Upper lobe of left lung (tissue), 6 donors: ENCODE results near the gene HCK. TPM values are rescaled to one million over a fixed set of nuclear protein-coding genes. Genes with fewer than 3 reads are reported as not detected.

Experiments
- ATAC-seq, 2 donors: fragments of 200-7000 bp; cut with Tn5 transposase; one replicate each; pipeline ENCODE4 v1.9.1; 2022; ENCODE audit warnings: mild to moderate bottlenecking in 2 of 2, moderate library complexity in 2 of 2; ENCODE audit not compliant: low FRiP score in 2 of 2
- DNase-seq, 2 donors: peaks; one replicate each; pipeline ENCODE4 v3.0.0-alpha.2; 2019 to 2020
- H3K27ac ChIP-seq, 4 donors: fragments of 200-600 bp; sonication (generic); one replicate each; pipeline ENCODE4 v1.5.1; 2016 to 2019
- H3K27me3 ChIP-seq, 4 donors: fragments of 200-600 bp; sonication (generic); one replicate each; pipeline ENCODE4 v1.5.1; 2017 to 2019
- H3K36me3 ChIP-seq, 4 donors: fragments of 200-600 bp; sonication (generic); one replicate each; pipeline ENCODE4 v1.5.1; 2016 to 2019
- H3K4me1 ChIP-seq, 4 donors: fragments of 200-600 bp; sonication (generic); one replicate each; pipeline ENCODE4 v1.5.1; 2018 to 2019
- H3K4me3 ChIP-seq, 4 donors: fragments of 200-600 bp; sonication (generic); one replicate each; pipeline ENCODE4 v1.5.1; 2017 to 2019; ENCODE audit warnings: mild to moderate bottlenecking in 2 of 4, moderate library complexity in 1 of 4
- H3K9me3 ChIP-seq, 4 donors: fragments of 200-600 bp; sonication (generic); one replicate each; pipeline ENCODE4 v1.5.1; 2018 to 2019
- EP300 ChIP-seq, 4 donors: sonication (generic); formaldehyde crosslinking; IDR thresholded peaks; one replicate each; pipeline ENCODE4 v1.5.1; 2017; ENCODE audit warnings: antibody characterized with exemption in 4 of 4, control low read depth in 2 of 4
- POLR2A ChIP-seq, 4 donors: fragments of 450-650 bp; IDR thresholded peaks; one replicate each; pipeline ENCODE4 v1.5.1; 2016 to 2017; ENCODE audit warnings: antibody characterized with exemption in 4 of 4, mild to moderate bottlenecking in 2 of 4
- POLR2AphosphoS5 ChIP-seq, 2 donors: sonication (generic); formaldehyde crosslinking; IDR thresholded peaks; one replicate each; pipeline ENCODE4 v1.5.1; 2017; ENCODE audit warnings: antibody characterized with exemption in 2 of 2
- WGBS, 2 donors: methylation state at CpG; one replicate each; pipeline ENCODE4 v1.1.5; 2017 to 2018; 5-methylcytosine and 5-hydroxymethylcytosine counted together
- total RNA-seq, 6 donors: library from RNA; depleted of rRNA in 4 of 6; stranded (reverse); fragments of >200 nt in 4 of 6; gene quantifications; one replicate each; pipeline versions ENCODE4 v1.1.0 to v1.2.1, GENCODE V29; 2016 to 2021
- TF ChIP-seq, protein P1 (sequence below), 6 experiments: fragments of 450-650 bp in 4 of 6; fragments of 200-600 bp in 2 of 6; sonication (generic) in 2 of 6; IDR thresholded peaks; one replicate each; pipeline ENCODE4 v1.5.1; 2016 to 2019; ENCODE audit warnings: antibody characterized with exemption in 6 of 6
- donor health status: DM: no; HTN: no; CAD: no; lungs with moderate emphysema.
- donor health status: DM: no; HTN: yes; CAD: no; lungs with severe emphysema.

Gene HCK
- total RNA-seq, 6 donors from 2014 or later = 27.7 to 93.9 (median 69.1) TPM

DNA sequence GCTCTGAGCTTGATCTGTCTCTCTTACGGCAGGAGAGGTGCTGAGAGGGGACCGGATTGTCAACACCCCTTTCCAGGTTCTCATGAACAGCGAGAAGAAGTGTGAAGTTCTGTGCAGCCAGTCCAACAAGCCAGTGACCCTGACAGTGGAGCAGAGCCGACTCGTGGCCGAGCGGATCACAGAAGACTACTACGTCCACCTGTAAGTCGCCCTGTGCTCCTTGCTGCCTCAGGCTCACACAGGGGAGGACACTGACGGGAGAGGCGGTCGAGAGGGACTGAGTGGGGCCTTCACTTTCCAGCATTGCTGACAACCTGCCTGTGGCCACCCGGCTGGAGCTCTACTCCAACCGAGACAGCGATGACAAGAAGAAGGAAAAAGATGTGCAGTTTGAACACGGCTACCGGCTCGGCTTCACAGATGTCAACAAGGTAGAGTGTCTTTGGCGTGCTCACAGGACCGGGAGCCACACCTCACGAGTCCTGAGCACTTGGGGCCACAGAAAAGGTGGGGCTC lies 89.5 kb downstream of the HCK start:
- Histone ChIP-seq H3K9me3 (no peaks in the 10 kb centered on the region), H3K36me3 (peaks cover 54 to 97% (median 87%) of the 10 kb centered on the region in 4 donors), H3K4me1 (no peaks in the 10 kb centered on the region), H3K27ac (no peak overlapping the region), H3K4me3 (no peak overlapping the region), H3K27me3 (no peaks in the 10 kb centered on the region)
- TF ChIP-seq, protein P1, sequence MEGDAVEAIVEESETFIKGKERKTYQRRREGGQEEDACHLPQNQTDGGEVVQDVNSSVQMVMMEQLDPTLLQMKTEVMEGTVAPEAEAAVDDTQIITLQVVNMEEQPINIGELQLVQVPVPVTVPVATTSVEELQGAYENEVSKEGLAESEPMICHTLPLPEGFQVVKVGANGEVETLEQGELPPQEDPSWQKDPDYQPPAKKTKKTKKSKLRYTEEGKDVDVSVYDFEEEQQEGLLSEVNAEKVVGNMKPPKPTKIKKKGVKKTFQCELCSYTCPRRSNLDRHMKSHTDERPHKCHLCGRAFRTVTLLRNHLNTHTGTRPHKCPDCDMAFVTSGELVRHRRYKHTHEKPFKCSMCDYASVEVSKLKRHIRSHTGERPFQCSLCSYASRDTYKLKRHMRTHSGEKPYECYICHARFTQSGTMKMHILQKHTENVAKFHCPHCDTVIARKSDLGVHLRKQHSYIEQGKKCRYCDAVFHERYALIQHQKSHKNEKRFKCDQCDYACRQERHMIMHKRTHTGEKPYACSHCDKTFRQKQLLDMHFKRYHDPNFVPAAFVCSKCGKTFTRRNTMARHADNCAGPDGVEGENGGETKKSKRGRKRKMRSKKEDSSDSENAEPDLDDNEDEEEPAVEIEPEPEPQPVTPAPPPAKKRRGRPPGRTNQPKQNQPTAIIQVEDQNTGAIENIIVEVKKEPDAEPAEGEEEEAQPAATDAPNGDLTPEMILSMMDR (IDR thresholded peaks at IDR 0.05) = no peak
- TF ChIP-seq POLR2A (IDR thresholded peaks at IDR 0.05) = no peak
- TF ChIP-seq POLR2AphosphoS5 (IDR thresholded peaks at IDR 0.05) = no peak
- no peak for TF ChIP-seq EP300 (IDR thresholded peaks at IDR 0.05)
- no peak for ATAC-seq
- WGBS, 2 donors = 95 to 99% methylated on average over 14 to 21 of the region's 21 CpGs
- DNase-seq = no peak

DNA sequence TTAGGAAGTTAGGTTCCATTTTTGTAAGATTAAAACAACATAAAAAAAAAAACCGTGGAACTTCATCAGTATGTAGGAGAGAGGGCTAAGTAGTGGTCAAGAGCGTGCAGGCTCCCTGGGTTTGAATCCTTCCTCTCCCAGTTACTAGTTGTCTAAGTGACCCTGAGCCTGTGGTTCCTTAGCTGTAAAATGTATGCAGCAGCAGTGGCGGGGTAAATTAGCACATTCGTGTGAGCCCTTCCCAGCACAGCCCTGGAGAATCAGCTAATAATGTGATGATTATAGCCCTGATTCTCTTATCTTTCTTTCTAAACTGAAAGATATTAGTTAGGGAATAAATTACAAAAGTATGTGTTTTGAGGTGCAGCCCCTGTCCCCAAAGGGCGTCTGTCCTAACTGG lies 90.0 kb downstream of the HCK start:
- TF ChIP-seq, protein P1 (IDR thresholded peaks at IDR 0.05) = no peak
- ATAC-seq (no peak), DNase-seq (no peak)
- H3K9me3 ChIP-seq = no peaks in the 10 kb centered on the region
- 92 to 93% methylated on average over 5 of the region's 5 CpGs for WGBS, 2 donors
- no peak overlapping the region for H3K4me3 ChIP-seq
- no peaks in the 10 kb centered on the region for H3K27me3 ChIP-seq
- peaks cover 54 to 97% (median 85%) of the 10 kb centered on the region in 4 donors for H3K36me3 ChIP-seq
- H3K27ac ChIP-seq = no peak overlapping the region
- no peaks in the 10 kb centered on the region for H3K4me1 ChIP-seq

- ATAC-seq (no peak), DNase-seq (no peak)
- H3K27ac ChIP-seq = no peak overlapping the region
- no peaks in the 10 kb centered on the region for H3K4me1 ChIP-seq
- peaks cover 51 to 95% (median 84%) of the 10 kb centered on the region in 4 donors for H3K36me3 ChIP-seq
- H3K9me3 ChIP-seq = no peaks in the 10 kb centered on the region
- TF ChIP-seq POLR2A (IDR thresholded peaks at IDR 0.05) (no peak), EP300 (IDR thresholded peaks at IDR 0.05) (no peak), POLR2AphosphoS5 (IDR thresholded peaks at IDR 0.05) (no peak)
- TF ChIP-seq, protein P1 (IDR thresholded peaks at IDR 0.05) = no peak
- no peaks in the 10 kb centered on the region for H3K27me3 ChIP-seq
- 91 to 96% methylated on average over 12 to 15 of the region's 15 CpGs for whole genome bisulfite sequencing, 2 donors
- no peak overlapping the region for H3K4me3 ChIP-seq
These were observed 90.9 kb downstream of the HCK start for GRCh38 chr20:32142991-32143390.

DNA sequence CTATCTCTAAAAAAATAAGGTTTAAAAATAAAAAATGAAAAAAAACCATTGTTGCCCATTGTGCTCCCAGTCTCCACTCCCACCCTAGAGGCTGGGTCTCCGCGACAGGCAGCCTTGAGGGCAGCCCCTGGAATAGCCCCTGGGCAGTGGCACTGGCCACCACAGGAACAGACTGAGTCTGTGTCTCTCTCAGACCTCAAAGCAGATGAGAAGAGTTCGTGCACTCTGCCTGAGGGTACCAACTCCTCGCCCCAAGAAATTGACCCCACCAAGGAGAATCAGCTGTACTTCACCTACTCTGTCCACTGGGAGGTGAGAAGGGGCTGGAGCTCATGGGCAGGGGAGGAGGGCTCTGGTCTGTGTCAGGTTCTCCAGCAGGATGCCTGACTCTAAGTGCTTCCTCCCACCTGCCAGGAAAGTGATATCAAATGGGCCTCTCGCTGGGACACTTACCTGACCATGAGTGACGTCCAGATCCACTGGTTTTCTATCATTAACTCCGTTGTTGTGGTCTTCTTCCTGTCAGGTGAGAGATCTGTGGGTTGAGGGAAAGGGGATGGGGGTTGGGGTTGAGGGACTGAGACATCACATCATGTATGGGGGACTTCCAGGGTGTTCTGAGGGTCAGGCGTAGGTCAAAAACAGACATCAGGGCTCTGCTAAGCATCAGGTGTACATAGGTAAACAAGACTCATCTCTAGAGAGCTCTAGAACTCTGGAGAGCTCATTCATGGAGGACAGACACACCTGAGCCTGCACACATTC lies 93.0 kb downstream of the HCK start:
- DNase-seq (no peak), ATAC-seq (no peak)
- Histone ChIP-seq H3K4me3 (no peak overlapping the region), H3K36me3 (peaks cover 53 to 92% (median 81%) of the 10 kb centered on the region in 4 donors), H3K4me1 (no peaks in the 10 kb centered on the region), H3K27me3 (no peaks in the 10 kb centered on the region), H3K9me3 (no peaks in the 10 kb centered on the region), H3K27ac (no peak overlapping the region)
- TF ChIP-seq POLR2AphosphoS5 (IDR thresholded peaks at IDR 0.05) = no peak
- no peak for TF ChIP-seq POLR2A (IDR thresholded peaks at IDR 0.05)
- no peak for TF ChIP-seq EP300 (IDR thresholded peaks at IDR 0.05)
- TF ChIP-seq, protein P1 (IDR thresholded peaks at IDR 0.05) = no peak
- WGBS, 2 donors = 93% methylated on average over 6 to 8 of the region's 8 CpGs
